ENCODE measurements around the gene TMEM123. TPM values are rescaled to one million over a fixed set of nuclear protein-coding genes. Genes with fewer than 3 reads are reported as not detected.

Gene TMEM123
- total and polyA plus RNA-seq, 2 donors (not counting 3 experiments of a cell fraction or from before 2014, with no cell fraction given): 201 to 257 TPM

DNA sequence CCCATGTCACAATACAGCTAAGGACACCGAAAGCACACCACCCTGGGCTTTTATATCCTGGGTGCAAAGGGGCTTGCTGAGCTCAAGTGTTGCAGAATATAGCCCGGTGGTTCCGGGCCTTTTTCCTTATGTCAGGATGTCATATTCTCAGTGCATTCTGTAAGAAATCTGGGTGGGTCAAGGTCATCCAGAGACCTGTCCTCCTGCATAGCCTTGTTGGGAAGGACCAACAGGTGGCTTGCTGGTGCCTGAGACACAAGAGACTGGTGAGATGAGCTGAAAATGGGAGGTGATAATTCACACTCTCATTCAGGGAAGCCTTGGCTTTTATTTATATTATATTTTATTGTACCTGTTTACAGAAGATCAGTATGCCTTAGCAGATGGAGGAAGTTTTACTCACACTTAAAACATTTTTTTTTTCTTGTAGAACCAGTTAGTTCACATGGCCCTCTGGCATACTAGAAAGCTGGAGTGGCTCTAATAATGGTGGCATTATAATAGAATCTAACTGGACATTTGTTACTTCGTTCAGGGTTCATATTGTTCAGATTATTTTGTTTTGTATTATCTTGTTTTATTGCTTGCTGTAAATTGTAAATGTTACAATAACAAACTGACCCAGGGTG is 14.6 kb upstream of the TMEM123 start:
- dilution Hi-C loops (cut with MboI; ENCODE audit: extremely low pct_ligation_motif_present, low sequenced_read_pairs) (no loop called here), intact Hi-C loops (cut with micrococcal nuclease) (no loop called here)
- H3K4me1 ChIP-seq (ENCODE audit: control insufficient read depth, extremely low read depth, insufficient read depth, low read length): peaks cover 16% of the 10 kb centered on the region
- no peak overlapping the region for H3K9ac ChIP-seq (replicated peaks; ENCODE audit: extremely low read depth, insufficient read depth, low read length)
- no peaks in the 10 kb centered on the region for H3K79me2 ChIP-seq (ENCODE audit: control insufficient read depth, insufficient read depth, low read length)
- H2AFZ ChIP-seq (ENCODE audit: low read depth, low read length): no peak overlapping the region
- no peak for FAIRE-seq
- ChIA-PET POLR2A (no interaction called here), CTCF (interaction anchor here (1.2 to 1.7 kb wide), 4 partner anchors 9 to 77 kb away, joined by 3 to 8 read pairs (median 3); no protein-coding TSS in a partner anchor)
- DNase-seq (ENCODE audit: low read depth, low spot score): no peak
- H4K20me1 ChIP-seq (replicated peaks; ENCODE audit: control insufficient read depth, extremely low read depth, insufficient read depth, low read length): no peaks in the 10 kb centered on the region
- H3K4me2 ChIP-seq (ENCODE audit: insufficient read depth, low read length): no peak overlapping the region
- no peaks in the 10 kb centered on the region for H3K27me3 ChIP-seq (ENCODE audit: control insufficient read depth in 2 of 2, insufficient read depth in 2 of 2, low read length in 2 of 2)
- no peak overlapping the region for H3K27ac ChIP-seq (ENCODE audit: insufficient read depth, low read depth, low read length)
- H3K9me3 ChIP-seq (replicated peaks; ENCODE audit: control insufficient read depth, insufficient read depth, low read length): no peaks in the 10 kb centered on the region
- BruUV-seq (replicated peaks): no TSS peak
- no peaks in the 10 kb centered on the region for H3K36me3 ChIP-seq (ENCODE audit: control insufficient read depth in 2 of 2, extremely low read depth in 1 of 2, insufficient read depth in 2 of 2, low read length in 2 of 2)
- no peaks in the 10 kb centered on the region for H3K9me1 ChIP-seq (replicated peaks; ENCODE audit: control insufficient read depth, extremely low read depth, insufficient read depth, low read length)
- TF ChIP-seq POLR2A (IDR thresholded peaks at IDR 0.05; ENCODE audit: low read depth, low read length) (no peak), FOS (IDR thresholded peaks at IDR 0.05; ENCODE audit: borderline replicate concordance, insufficient read depth, low read length) (no peak), POLR2AphosphoS5 (IDR thresholded peaks at IDR 0.05; ENCODE audit: insufficient read depth, low read depth, low read length) (no peak), GATA2 (IDR thresholded peaks at IDR 0.05; ENCODE audit: insufficient read depth, insufficient read length, low read depth, low read length) (no peak), EZH2 (IDR thresholded peaks at IDR 0.05; ENCODE audit: borderline replicate concordance, low read depth, low read length, severe bottlenecking) (no peak), MYC (IDR thresholded peaks at IDR 0.05; ENCODE audit: low read depth, low read length) (no peak), JUN (IDR thresholded peaks at IDR 0.05; ENCODE audit: borderline replicate concordance, insufficient read depth, insufficient read length, low read depth) (no peak)
- TF ChIP-seq, protein P1, sequence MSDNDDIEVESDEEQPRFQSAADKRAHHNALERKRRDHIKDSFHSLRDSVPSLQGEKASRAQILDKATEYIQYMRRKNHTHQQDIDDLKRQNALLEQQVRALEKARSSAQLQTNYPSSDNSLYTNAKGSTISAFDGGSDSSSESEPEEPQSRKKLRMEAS (IDR thresholded peaks at IDR 0.05; ENCODE audit: insufficient read depth, insufficient read length): no peak
- H3K4me3 ChIP-seq (replicated peaks in 1 of 3; ENCODE audit: insufficient read depth in 1 of 3, low read depth in 1 of 3, low read length in 3 of 3): no peak overlapping the region
